ENCODE measurements around the gene PGAP2. TPM values are rescaled to one million over a fixed set of nuclear protein-coding genes. Genes with fewer than 3 reads are reported as not detected.
"Not testable (repeated sequence)": the region's sequence is repeated elsewhere in the genome, so short reads cannot be mapped to it uniquely, and the experiment has no call there.

PGAP2 gene
- total RNA-seq, 2 donors from 2014 or later: 26.6 to 33.5 TPM

DNA sequence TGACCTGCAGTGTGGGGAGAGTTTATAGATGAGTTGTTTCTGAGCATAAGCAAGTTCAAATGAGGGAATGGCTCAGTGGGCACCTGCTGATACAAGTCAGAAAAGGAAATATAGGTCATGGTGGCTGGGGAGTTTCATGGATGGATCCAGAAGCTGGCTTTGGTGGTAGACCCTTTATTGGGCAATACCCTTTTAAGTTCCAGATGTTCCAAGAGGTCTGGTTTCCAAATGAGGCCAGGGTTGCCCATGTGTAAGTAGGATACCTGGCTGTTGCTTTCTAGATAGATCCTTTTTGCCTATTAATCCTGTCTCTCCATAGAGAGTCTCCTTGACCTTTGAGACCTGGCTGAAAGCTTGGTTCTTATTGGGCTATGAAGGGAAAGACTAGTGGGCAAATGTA lies 49.3 kb downstream of the PGAP2 start:
- H3K9me3 ChIP-seq: no peaks in the 10 kb centered on the region
- no peak overlapping the region for H3K27ac ChIP-seq
- H3K27me3 ChIP-seq (replicated peaks; ENCODE audit: insufficient read depth): no peaks in the 10 kb centered on the region
- H3K4me3 ChIP-seq: no peak overlapping the region
- peaks cover 18% of the 10 kb centered on the region for H3K4me1 ChIP-seq (replicated peaks)
- no peak for DNase-seq (ENCODE audit: low spot score)
- intact Hi-C loops (cut with DNase I): loop anchor here (5.0 kb wide), 1 partner anchor 90 kb away; no protein-coding TSS in a partner anchor
- no peak for TF ChIP-seq POLR2A (IDR thresholded peaks at IDR 0.05)
- TF ChIP-seq, protein P1, sequence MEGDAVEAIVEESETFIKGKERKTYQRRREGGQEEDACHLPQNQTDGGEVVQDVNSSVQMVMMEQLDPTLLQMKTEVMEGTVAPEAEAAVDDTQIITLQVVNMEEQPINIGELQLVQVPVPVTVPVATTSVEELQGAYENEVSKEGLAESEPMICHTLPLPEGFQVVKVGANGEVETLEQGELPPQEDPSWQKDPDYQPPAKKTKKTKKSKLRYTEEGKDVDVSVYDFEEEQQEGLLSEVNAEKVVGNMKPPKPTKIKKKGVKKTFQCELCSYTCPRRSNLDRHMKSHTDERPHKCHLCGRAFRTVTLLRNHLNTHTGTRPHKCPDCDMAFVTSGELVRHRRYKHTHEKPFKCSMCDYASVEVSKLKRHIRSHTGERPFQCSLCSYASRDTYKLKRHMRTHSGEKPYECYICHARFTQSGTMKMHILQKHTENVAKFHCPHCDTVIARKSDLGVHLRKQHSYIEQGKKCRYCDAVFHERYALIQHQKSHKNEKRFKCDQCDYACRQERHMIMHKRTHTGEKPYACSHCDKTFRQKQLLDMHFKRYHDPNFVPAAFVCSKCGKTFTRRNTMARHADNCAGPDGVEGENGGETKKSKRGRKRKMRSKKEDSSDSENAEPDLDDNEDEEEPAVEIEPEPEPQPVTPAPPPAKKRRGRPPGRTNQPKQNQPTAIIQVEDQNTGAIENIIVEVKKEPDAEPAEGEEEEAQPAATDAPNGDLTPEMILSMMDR (IDR thresholded peaks at IDR 0.05): no peak
- no peaks in the 10 kb centered on the region for H3K36me3 ChIP-seq

DNA sequence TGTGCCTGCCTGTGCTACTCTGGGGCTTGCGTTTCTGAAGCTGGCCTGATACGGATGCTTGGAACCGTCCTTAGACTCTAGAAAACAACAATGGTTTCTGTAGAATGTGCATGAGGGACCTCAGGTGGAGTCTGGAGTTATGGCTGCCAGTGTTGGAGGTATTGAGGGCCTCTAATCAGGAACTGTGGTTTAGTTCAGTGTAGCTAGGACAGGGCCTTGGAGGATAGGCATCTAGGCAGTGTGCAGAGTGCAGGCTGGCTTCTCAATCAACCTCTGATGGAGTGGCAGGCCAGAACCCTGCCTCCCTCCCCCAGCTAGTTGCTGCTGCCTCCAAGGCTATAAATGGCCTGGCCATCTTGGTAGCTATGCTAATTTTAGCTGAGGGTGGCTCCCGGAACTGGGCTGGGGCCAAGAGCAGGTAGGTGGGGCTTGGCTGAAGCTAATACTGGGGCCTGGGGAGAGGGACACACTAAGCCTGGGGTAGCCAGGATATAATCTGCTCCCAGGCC lies 51.1 kb downstream of the PGAP2 start:
- WGBS: 68% methylated on average over 4 of the region's 4 CpGs
- no peaks in the 10 kb centered on the region for H3K9me3 ChIP-seq
- H3K27me3 ChIP-seq (replicated peaks; ENCODE audit: insufficient read depth): no peaks in the 10 kb centered on the region
- no peak overlapping the region for H3K27ac ChIP-seq
- intact Hi-C loops (cut with DNase I): loop anchor here (5.0 kb wide), 1 partner anchor 88 kb away; no protein-coding TSS in a partner anchor
- H3K4me1 ChIP-seq (replicated peaks): peaks cover 16% of the 10 kb centered on the region
- TF ChIP-seq, protein P1 (IDR thresholded peaks at IDR 0.05): no peak
- TF ChIP-seq POLR2A (IDR thresholded peaks at IDR 0.05) (no peak), POLR2AphosphoS5 (IDR thresholded peaks at IDR 0.05) (no peak)
- H3K36me3 ChIP-seq: no peaks in the 10 kb centered on the region
- no peak for DNase-seq (ENCODE audit: low spot score)
- no peak overlapping the region for H3K4me3 ChIP-seq

DNA sequence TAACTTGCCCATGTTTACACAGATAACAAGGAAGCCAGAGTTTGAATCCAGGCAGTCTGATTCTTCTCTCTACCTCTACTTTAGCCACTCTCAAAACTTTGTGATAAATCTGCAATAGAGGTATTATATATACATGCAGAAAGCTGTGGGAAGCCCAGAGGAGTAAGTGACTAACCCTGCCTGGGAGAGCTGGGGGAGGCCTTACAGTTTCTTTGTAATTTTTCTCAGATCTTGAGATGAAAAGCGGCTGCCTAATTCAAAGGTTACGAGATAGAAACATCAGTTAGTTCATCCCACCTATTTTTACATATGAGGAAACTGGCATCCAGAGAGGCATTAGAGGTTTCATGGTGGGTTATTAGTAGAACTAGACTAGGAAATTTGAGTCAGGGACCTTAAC lies 52.0 kb downstream of the PGAP2 start:
- Histone ChIP-seq H3K9me3 (no peaks in the 10 kb centered on the region), H3K27ac (no peak overlapping the region), H3K4me1 (replicated peaks) (peaks cover 20% of the 10 kb centered on the region), H3K27me3 (replicated peaks; ENCODE audit: insufficient read depth) (no peaks in the 10 kb centered on the region), H3K36me3 (no peaks in the 10 kb centered on the region), H3K4me3 (no peak overlapping the region)
- intact Hi-C loops (cut with DNase I): no loop called here
- 95% methylated on average over 2 of the region's 2 CpGs for WGBS
- TF ChIP-seq POLR2A (IDR thresholded peaks at IDR 0.05) (no peak), POLR2AphosphoS5 (IDR thresholded peaks at IDR 0.05) (no peak)
- TF ChIP-seq, protein P1 (IDR thresholded peaks at IDR 0.05): no peak
- no peak for DNase-seq (ENCODE audit: low spot score)

DNA sequence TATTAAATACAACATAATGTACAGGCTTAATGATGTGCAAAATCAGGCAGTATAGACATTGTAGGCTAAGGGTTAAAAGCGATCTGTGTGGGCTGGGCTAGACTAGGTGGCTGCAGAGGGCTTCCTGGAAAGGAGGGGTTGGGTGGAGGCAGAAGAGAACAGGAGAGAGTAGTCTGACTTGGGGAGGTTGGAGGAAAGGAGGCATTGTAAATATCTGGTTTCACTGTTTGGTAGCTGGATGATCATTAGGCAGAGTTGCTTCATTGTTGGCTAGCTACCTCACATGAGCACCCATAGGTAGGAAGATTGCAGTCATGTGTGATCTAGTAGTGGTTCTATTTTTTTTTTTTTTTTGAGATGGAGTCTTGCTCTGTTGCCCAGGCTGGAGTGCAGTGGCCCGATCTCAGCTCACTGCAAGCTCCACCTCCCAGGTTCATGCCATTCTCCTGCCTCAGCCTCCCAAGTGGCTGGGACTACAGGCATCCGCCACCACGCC lies 52.6 kb downstream of the PGAP2 start:
- H3K4me1 ChIP-seq (replicated peaks): peaks cover 26% of the 10 kb centered on the region

DNA sequence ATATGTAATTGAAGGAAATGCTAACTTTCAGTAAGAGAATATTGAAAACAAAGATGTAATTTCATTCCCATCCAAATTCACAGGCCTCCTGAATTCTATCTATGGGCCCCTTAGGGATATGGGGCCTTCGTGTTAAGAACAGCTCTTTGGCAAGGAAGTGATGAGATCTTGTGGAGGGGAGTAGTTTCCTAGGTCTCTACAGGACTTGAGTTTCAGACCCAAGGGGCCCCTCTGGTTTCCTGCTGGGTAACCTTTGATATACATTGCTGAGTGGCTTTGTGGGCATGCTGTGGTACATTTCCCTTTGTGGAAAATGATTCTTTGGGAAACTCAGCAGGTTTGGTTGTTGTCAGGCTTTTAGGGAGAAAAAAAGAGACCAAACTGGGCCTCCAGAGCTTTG lies 53.3 kb downstream of the PGAP2 start:
- Histone ChIP-seq H3K27ac (no peak overlapping the region), H3K27me3 (replicated peaks; ENCODE audit: insufficient read depth) (no peaks in the 10 kb centered on the region), H3K4me3 (no peak overlapping the region), H3K9me3 (no peaks in the 10 kb centered on the region), H3K4me1 (replicated peaks) (peaks cover 29% of the 10 kb centered on the region), H3K36me3 (no peaks in the 10 kb centered on the region)
- intact Hi-C loops (cut with DNase I): no loop called here
- WGBS: 60% methylated on average over 1 of the region's 1 CpG
- TF ChIP-seq, protein P1 (IDR thresholded peaks at IDR 0.05): no peak
- DNase-seq (ENCODE audit: low spot score): no peak

More for the DNA sequence above, 52.6 kb downstream of the PGAP2 start:
- peak; percentile 23 for TF ChIP-seq POLR2AphosphoS5 (IDR thresholded peaks at IDR 0.05)
- H3K36me3 ChIP-seq; H3K9me3 ChIP-seq; H3K27ac ChIP-seq; intact Hi-C loops (cut with DNase I); H3K27me3 ChIP-seq (replicated peaks; ENCODE audit: insufficient read depth); H3K4me3 ChIP-seq: not testable (repeated sequence)
- 81% methylated on average over 4 of the region's 4 CpGs for WGBS
- DNase-seq (ENCODE audit: low spot score): peak; percentile 35
